GM18951 (cell line): ENCODE measurements around the gene MGLL.

Source experiments
- POLR2A ChIP-seq: IDR thresholded peaks from 4 replicates; pipeline ENCODE4 v1.6.1; 2011; ENCODE audit warnings: mild to moderate bottlenecking; ENCODE audit not compliant: insufficient read length, insufficient read depth; ENCODE audit errors: extremely low read depth
- in situ Hi-C: fragments of 300-500 bp; cut with MboI; formaldehyde crosslinking; loops from one replicate; pipeline ENCODE4 v1.12.0; 2022; ENCODE audit warnings: low sequenced_read_pairs, mixed read lengths, inconsistent platforms; ENCODE audit not compliant: unreplicated experiment

The MGLL gene

GRCh38 chr3:127788451-127788909 is 33.8 kb downstream of the MGLL start:
- in situ Hi-C loops, result no loop called here

GRCh38 chr3:127787571-127788365 is 34.5 kb downstream of the MGLL start:
- TF ChIP-seq POLR2A, result no peak
- in situ Hi-C loops, result no loop called here

More at GRCh38 chr3:127788451-127788909, 33.8 kb downstream of the MGLL start:
- TF ChIP-seq POLR2A, result no peak

GRCh38 chr3:127787071-127787490 is 35.2 kb downstream of the MGLL start:
- no peak for TF ChIP-seq POLR2A
- in situ Hi-C loops, result no loop called here

- TF ChIP-seq POLR2A, result no peak
- in situ Hi-C loops, result no loop called here
Observed at GRCh38 chr3:127786353-127787070, 35.8 kb downstream of the MGLL start.

- TF ChIP-seq POLR2A, result no peak
- in situ Hi-C loops, result no loop called here
Observed at GRCh38 chr3:127785711-127786265, 36.5 kb downstream of the MGLL start.

- TF ChIP-seq POLR2A, result no peak
- in situ Hi-C loops, result no loop called here
Observed at GRCh38 chr3:127784865-127785710, 37.2 kb downstream of the MGLL start.

- no peak for TF ChIP-seq POLR2A
- in situ Hi-C loops, result no loop called here
Observed at GRCh38 chr3:127784283-127784682, 38.0 kb downstream of the MGLL start.

GRCh38 chr3:127783642-127784160 is 38.6 kb downstream of the MGLL start:
- no peak for TF ChIP-seq POLR2A
- in situ Hi-C loops, result no loop called here

GRCh38 chr3:127783166-127783565 is 39.1 kb downstream of the MGLL start:
- TF ChIP-seq POLR2A, result no peak
- in situ Hi-C loops, result no loop called here

- in situ Hi-C loops, result no loop called here
- no peak for TF ChIP-seq POLR2A
Observed at GRCh38 chr3:127781411-127782001, 40.8 kb downstream of the MGLL start.

GRCh38 chr3:127780536-127781400 is 41.5 kb downstream of the MGLL start:
- TF ChIP-seq POLR2A, result no peak
- in situ Hi-C loops, result no loop called here
